ENCODE data around the gene WDFY2. TPM values are rescaled to one million over a fixed set of nuclear protein-coding genes. Genes with fewer than 3 reads are reported as not detected.

Gene WDFY2
- total RNA-seq, 1 experiment from 2014 or later = 25.7 TPM

- no peak for TF ChIP-seq SMAD4 (CRISPR knock-in tag; IDR thresholded peaks at IDR 0.05)
- TF ChIP-seq IRF1 (CRISPR knock-in tag; IDR thresholded peaks at IDR 0.05) = no peak
- TF ChIP-seq CREM (CRISPR knock-in tag; IDR thresholded peaks at IDR 0.05) = no peak
- TF ChIP-seq PREB (CRISPR knock-in tag; IDR thresholded peaks at IDR 0.05; ENCODE audit: borderline replicate concordance) = no peak
- TF ChIP-seq MAX (CRISPR knock-in tag; IDR thresholded peaks at IDR 0.05) = no peak
- TF ChIP-seq ZBTB21 (CRISPR knock-in tag; IDR thresholded peaks at IDR 0.05; ENCODE audit: borderline replicate concordance) = no peak
- no peak for TF ChIP-seq SMAD3 (CRISPR knock-in tag; IDR thresholded peaks at IDR 0.05; ENCODE audit: borderline replicate concordance)
- TF ChIP-seq ATF1 (CRISPR knock-in tag; IDR thresholded peaks at IDR 0.05) = no peak
- no peak for TF ChIP-seq TP53 (CRISPR knock-in tag; IDR thresholded peaks at IDR 0.05)
- TF ChIP-seq ZNF532 (CRISPR knock-in tag; IDR thresholded peaks at IDR 0.05; ENCODE audit: borderline replicate concordance) = no peak
- TF ChIP-seq ZNF281 (CRISPR knock-in tag; IDR thresholded peaks at IDR 0.05) = no peak
- no peak for TF ChIP-seq CBFB (CRISPR knock-in tag; IDR thresholded peaks at IDR 0.05; ENCODE audit: low read depth)
- no peak for TF ChIP-seq ZSCAN18 (CRISPR knock-in tag; IDR thresholded peaks at IDR 0.05)
These were observed 27.5 kb upstream of the WDFY2 start (continued) for GRCh38 chr13:51556740-51557139.

- no peaks in the 10 kb centered on the region for H3K27me3 Mint-ChIP-seq (ENCODE audit: low read depth)
- TF ChIP-seq JAZF1 (CRISPR knock-in tag; IDR thresholded peaks at IDR 0.05) (no peak), ERG (CRISPR knock-in tag; IDR thresholded peaks at IDR 0.05) (no peak), ZNF121 (CRISPR knock-in tag; IDR thresholded peaks at IDR 0.05) (no peak), ATF3 (CRISPR knock-in tag; conservative IDR thresholded peaks at IDR 0.05) (no peak), CREM (CRISPR knock-in tag; IDR thresholded peaks at IDR 0.05) (no peak), ZNF219 (CRISPR knock-in tag; IDR thresholded peaks at IDR 0.05; ENCODE audit: borderline replicate concordance) (no peak)
- ATAC-seq (no peak), DNase-seq (ENCODE audit: low spot score) (no peak)
- H3K4me1 Mint-ChIP-seq = peaks cover 3% of the 10 kb centered on the region; the same call in 1 of the 2 replicates
- no peaks in the 10 kb centered on the region for H3K36me3 Mint-ChIP-seq
- H3K9me3 Mint-ChIP-seq = peaks cover 4% of the 10 kb centered on the region; the same call in 1 of the 2 replicates
- ChIA-PET POLR2A (no interaction called here), CTCF (no interaction called here)
- H3K4me3 Mint-ChIP-seq = no peak overlapping the region
- H3K27ac Mint-ChIP-seq = no peak overlapping the region
These were observed 26.8 kb upstream of the WDFY2 start for GRCh38 chr13:51557438-51557837.

Measured in WTC11 (cell line).